GM18909 (cell line): Measurements from ENCODE around the gene HOXC9.

Experiments used
- ATAC-seq: cut with Tn5 transposase; IDR thresholded peaks from one replicate; pipeline ENCODE4 v1.9.1; 2021; ENCODE audit warnings: mild to moderate bottlenecking; ENCODE audit not compliant: unreplicated experiment, poor library complexity

Gene HOXC9

GRCh38 chr12:54049108-54049507, 49.1 kb downstream of the HOXC9 start:
- no peak for ATAC-seq

DNA sequence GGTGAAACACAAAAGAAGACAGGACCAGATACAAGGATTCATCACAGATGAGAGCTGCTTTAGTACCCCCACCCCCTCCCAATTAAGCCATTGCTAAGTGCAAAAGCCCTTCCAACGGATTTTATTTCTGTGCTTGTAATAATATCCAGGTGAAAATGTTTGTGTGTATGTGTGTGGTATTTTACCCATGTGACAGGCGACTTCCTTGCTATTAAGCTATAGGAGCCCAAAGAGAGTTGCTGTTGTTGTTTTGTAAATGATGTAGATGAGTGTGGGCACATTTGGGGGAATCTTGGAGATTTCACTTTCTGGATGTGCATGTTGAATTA, 50.5 kb downstream of the HOXC9 start:
- no peak for ATAC-seq

GRCh38 chr12:54051026-54051842, 51.3 kb downstream of the HOXC9 start:
- ATAC-seq: no peak

GRCh38 chr12:54051874-54052437, 52.0 kb downstream of the HOXC9 start:
- no peak for ATAC-seq

DNA sequence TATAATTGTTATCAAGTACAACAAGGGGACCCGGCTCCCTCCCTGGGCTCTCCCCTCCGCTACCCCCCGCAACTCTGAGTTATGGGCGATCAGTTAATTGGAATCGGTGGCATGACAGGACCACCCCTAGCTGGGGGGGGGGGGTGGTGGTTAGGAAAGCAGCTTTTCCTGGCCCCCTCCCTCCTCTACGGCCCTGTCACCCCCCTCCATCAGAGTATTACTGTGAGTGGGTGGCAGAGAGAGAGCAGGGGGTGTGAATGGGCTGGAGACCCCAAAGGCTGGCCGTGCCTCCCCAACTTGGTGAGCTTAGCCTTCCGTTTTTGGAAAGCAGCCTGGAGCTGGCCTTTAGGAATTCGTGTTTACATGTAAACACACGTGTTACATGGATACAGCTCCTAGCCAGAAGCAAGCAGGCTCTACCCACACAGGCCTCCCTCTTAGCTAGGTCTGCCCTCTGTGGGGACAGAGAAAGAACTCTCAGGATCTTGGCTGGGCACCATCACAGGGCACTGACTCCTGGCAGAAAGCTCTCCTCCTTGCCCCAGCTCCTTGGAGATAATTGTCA, 52.6 kb downstream of the HOXC9 start:
- no peak for ATAC-seq
